HG03575 (cell line): ENCODE data around the gene GUCA2A.
"Not testable (repeated sequence)": the region's sequence is repeated elsewhere in the genome, so short reads cannot be mapped to it uniquely, and the experiment has no call there.

Source experiments
- ATAC-seq: cut with Tn5 transposase; IDR thresholded peaks from one replicate; pipeline ENCODE4 v1.9.1; 2021; ENCODE audit not compliant: unreplicated experiment, insufficient number of reproducible peaks, low FRiP score; ENCODE audit errors: extremely low read depth

GUCA2A gene

DNA sequence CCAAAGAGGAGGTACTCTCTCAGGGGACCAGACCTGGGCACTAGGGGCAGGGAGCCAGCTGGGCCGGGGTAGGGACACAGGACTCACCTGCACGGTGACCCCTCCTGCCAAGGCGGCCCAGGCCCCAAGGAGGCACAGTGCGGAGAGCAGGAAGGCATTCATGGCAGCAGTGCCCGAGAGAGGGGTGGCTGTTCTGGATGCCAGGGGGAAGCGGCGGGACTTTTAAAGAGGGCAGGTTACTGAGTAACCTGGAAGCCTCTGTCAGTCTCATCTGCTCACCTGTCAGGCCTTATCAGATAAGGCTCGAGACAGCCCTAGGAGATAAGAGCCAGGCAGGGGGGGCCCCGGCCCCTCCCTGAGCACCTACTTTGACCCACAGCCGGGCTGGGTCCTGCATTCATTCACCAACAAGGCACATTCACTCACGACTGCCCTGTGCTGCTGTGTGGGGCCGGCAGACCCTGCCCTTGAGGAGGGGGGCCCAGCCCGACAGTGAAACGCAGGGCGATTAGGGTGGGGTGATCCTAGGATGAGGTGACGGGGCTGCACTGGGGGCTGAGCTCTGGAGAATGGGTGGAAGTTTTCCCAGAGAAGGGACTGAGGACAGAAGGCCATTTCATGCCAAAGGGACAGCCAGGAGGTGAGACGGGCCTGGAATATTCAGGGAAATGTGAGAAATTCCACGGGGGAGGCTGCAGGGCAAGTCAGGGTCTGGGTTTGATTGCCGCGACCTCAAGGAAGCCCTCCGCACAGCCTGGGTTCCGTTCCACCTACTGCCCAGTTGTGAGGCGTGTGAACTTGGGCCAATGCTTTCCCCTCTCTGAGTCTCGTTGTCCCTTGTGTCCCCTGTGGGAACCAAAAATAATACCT, at the start of gene GUCA2A:
TSS of gene GUCA2A (minus strand) at position 195 of the 870 bp plus-strand sequence. CDS start at position 162, 33 bp downstream.
- no peak for ATAC-seq

DNA sequence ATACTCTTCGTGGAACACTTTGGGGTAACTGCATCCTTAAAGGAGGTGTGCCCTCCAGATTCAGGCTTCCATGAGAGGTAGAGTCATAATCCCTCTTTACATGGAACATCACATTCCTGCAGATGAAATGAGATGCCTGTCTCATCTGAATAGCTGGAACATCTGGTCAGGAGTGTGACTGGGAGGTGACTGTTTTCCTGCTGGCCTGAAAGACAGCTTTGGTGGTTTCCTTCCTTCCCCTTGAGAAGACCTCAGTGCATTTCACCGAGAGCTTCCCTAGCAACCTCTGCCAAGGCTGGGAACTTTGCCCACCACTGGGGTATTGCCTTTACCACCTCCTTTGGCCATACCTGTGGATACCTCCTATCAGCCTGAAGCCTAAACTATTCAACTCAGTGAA, 46.7 kb upstream of the GUCA2A start:
- ATAC-seq, result no peak

DNA sequence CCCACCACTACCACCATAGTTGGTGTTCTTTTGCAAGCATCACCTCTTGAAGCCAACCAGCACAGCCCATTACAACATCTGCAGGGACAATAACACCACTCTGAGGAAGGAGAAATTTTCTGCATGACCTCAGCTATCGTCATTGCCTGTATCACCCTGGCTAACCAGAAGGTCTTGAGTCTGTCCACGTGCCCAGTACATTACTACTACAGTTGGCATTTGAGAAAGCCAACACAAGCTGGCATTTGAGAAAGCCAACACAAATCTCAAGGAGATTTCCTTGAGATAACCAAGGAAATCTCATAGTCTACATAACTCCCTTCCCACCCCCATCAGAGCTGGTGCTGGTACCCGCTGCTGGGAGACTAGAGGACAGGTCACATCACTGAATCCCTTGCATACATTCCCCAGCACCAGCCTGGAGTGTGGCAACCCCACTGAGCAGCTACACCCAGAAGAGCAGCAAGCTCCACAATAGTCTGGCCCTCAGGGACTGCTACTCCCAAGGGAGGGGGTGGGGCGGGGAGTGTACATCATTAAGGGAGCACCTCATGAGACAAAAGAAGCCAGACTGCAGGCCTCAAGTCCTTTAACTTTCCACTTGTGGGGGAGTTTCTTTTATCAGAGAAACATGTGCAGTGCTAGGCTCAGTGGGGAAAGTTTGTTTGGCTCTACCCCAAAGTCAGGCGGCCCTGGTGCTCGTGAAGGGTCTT, 46.0 kb upstream of the GUCA2A start:
- ATAC-seq, result no peak

GRCh38 chr1:42209526-42210251, 45.1 kb upstream of the GUCA2A start:
- ATAC-seq, result no peak

DNA sequence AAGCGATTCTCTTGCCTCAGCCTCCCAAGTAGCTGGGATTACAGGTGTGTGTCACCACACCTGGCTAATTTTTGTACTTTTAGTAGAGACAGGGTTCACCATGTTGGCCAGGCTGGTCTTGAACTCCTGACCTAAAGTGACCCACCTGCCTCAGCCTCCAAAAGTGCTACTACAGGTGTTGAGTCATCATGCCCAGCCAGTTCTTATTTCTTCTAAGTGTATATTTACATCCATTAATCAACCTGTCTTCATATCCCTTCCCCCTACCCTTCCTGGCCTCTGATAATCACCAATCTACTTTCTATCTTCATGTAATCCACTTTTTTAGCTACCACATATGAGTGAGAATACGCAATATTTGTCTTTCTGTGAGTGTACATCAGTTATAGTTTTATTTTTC, 42.4 kb upstream of the GUCA2A start:
- ATAC-seq, result not testable (repeated sequence)

DNA sequence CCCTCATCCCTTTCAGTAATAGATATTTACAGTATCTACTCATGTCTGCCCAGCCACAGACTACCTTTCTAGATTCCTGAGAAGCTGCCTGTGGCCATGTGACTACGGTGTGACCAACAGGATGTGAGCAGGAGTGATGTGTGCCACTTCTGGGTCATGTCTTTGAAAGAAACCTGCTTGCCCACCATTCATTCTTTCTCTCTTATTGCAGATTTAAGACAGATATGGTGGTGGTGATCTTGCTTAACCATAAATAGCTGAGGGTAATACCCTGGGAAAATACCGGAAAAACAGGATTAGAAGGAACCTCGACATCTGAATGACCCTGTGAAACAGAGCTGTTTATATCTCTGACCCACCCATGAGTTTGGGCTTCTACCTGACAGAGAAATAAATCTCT, 41.6 kb upstream of the GUCA2A start:
- no peak for ATAC-seq

- no peak for ATAC-seq
Measured at GRCh38 chr1:42201986-42202385, 37.4 kb upstream of the GUCA2A start.

- no peak for ATAC-seq
Measured at GRCh38 chr1:42198251-42198650, 33.7 kb upstream of the GUCA2A start.

DNA sequence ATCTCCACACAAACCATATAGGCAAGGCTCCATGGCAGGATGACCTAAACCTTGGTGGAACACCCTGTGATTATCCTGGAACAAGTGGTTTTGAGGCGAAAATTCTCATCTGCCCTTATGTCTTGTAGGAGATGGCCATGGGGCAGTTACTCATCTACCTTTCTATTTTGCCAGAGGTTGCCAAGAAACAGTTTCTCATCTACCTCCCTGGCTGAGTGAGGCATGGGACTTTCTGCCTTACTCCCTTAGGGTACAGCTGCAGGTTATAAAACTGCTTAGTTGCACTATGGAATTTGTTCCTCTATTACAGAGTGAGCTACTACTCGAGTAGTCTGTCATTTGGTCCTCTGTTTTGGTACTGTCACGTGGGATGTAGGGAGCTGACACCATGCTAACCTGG, 31.3 kb upstream of the GUCA2A start:
- ATAC-seq, result no peak

DNA sequence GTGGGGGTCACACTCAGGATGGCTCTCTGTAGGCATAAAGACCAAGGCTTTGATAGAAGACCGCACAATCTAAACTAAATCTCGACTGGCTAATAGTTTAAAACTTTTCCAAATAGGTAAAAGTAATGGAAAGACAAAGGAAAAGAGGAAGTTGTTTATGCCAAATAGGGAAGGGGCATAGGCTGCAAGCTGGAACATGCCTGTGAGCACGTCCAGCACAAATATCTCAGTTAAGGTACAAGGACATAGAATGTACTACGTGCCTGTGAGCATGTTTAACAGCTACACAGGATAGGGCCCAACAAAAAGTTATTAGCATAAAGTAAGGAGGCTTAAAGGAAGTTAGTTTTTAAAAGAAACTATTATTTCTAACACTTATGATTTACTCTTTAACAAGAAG, 27.6 kb upstream of the GUCA2A start:
- ATAC-seq, result no peak

DNA sequence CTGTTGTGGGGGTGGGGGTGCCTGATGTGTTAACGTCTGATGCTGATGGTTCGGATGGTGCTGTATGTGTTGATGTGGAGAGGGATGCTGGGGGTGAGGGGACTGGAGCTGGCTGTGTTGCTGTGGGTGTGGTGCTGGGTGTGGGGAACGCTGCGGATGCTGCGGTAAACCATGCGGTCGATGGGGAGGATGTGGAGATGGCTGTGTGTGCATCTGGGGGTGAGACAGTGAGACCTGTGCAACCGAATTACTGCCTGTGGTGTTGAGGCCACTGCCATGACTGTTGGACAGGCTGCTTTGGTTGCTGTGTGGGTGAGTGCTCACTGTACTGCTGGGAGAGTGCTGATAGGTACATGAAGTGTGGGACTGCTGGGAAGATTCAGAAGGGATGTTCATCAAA, 26.8 kb upstream of the GUCA2A start:
- ATAC-seq, result no peak

DNA sequence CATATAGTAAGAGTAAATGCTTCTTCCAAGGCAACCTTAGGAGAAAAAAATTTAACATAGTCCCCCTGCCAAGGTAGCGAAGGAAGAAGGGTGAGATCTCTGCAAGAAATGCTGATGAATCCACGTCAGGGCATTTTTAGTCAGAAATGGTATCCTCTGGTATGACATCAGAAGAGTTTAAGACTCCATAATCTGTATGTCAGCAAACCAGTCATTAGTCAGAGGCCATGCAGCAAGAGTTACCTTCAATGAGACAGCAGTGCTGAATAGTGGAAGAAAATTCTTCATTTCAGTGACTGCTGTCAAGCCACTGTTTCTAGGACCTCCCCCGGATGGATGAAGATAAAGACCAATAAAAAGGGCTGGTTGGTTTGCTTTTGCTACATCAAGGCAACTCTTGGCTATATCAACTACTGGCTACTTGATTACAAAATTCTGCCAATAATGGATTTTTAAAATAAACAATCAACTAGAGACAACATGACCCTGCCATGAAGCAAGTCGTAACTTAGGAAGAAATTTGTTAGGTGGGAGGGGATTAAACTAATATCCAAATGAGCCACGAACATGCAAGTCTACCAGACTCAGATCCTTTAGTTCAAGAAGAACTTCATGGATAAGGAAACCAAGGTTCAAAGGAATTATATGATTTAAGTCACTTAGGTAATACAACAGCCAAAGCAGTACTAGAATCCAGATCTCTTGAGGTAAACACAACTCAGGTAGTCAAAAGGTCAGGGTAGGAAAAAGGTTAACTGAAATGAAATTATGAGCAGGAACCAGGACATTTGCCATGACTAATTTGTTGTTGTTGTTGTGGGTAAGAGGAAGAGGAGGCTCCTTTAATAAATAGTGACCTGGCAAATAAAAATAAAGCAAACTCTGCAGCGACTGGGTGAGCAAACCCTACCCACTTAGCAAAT, 25.6 kb upstream of the GUCA2A start:
- ATAC-seq, result no peak

DNA sequence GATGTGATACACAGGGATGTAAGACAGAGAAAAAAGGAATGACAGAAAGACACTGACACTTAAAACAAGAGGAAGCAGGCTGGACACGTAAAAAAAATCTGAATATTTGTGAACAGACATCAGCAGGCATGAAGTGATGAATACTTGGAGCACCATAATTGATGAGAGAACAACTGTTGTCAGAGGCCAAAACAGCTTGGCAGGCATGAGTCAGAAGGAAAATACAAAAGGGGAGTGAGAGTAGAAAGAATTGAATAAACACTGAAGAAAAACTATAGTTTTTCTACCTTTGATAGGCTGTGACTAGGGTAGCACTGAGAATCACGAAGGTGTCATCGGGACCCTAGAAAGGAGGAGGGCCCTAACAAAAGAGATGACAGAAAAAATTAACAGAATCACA, 21.6 kb upstream of the GUCA2A start:
- no peak for ATAC-seq

- ATAC-seq, result no peak
Measured at GRCh38 chr1:42184616-42185015, 20.1 kb upstream of the GUCA2A start.

DNA sequence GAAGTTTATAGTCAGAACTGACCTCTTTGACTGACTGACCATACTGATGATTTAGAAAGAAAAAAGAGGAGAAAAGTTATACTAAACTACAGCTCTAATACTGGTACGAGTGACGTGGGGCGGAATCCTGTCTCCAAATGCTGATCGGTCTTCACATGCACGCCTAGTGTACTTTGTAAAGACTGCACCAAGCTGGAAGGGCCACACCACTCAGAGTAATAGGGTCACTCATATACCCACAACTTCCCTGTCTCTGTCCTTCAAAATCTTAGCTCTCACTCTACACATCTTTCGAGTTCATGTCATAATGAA, 19.4 kb upstream of the GUCA2A start:
- no peak for ATAC-seq

GRCh38 chr1:42183210-42183956, 18.8 kb upstream of the GUCA2A start:
- ATAC-seq, result no peak

GRCh38 chr1:42181687-42182086, 17.1 kb upstream of the GUCA2A start:
- ATAC-seq, result no peak

DNA sequence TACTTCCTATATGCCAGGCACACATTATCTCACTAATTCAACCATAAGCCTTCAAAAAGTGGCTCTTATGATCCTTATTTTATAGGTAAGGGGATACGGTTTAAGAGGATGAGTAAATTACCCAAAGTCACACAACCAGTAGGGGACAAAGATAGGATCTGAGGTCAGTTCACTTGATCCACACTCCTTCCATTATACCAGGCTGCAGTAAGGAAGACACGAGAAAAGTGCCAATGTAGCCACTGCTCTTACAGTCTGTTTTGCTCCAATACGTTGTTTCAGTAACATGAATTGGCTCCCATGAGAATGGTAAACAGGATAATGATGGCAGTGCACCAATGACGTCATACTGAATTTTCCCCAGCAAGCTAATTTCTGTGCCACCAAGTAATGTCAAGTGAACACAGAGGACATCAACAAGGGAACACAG, 15.4 kb upstream of the GUCA2A start:
- ATAC-seq, result no peak
